ENCODE measurements around the gene DOCK10. TPM values are rescaled to one million over a fixed set of nuclear protein-coding genes. Genes with fewer than 3 reads are reported as not detected.

Gene DOCK10
- total and polyA plus RNA-seq, 2 experiments from 2014 or later, result 1.1 to 3.2 TPM

- no peak for DNase-seq (ENCODE audit: low spot score)
- no peak for TF ChIP-seq EZH2 (IDR thresholded peaks at IDR 0.05; ENCODE audit: borderline replicate concordance)
- Histone ChIP-seq H3K79me2 (no peaks in the 10 kb centered on the region), H3K9me3 (ENCODE audit: low read depth) (no peaks in the 10 kb centered on the region), H4K20me1 (ENCODE audit: insufficient read depth, poor library complexity, severe bottlenecking) (no peaks in the 10 kb centered on the region), H3K4me3 (no peak overlapping the region), H3K27me3 (peaks cover 20% of the 10 kb centered on the region), H3K36me3 (replicated peaks; ENCODE audit: insufficient read depth, low read depth) (no peaks in the 10 kb centered on the region), H3K9me2 (replicated peaks; ENCODE audit: insufficient read depth) (no peaks in the 10 kb centered on the region), H3K4me2 (no peak overlapping the region), H3K4me1 (ENCODE audit: insufficient read depth) (no peaks in the 10 kb centered on the region), H2AFZ (no peak overlapping the region), H3K27ac (no peak overlapping the region)
- 92% methylated on average over 3 of the region's 3 CpGs for WGBS (ENCODE audit: low lambda C conversion rate, missing lambda C conversion rate)
Measured at GRCh38 chr2:225020168-225020849, 22.0 kb downstream of the DOCK10 start.

GRCh38 chr2:225019105-225019504 lies 23.2 kb downstream of the DOCK10 start:
- no peak overlapping the region for H3K4me3 ChIP-seq
- H3K9me2 ChIP-seq (replicated peaks; ENCODE audit: insufficient read depth), result no peaks in the 10 kb centered on the region
- H3K4me2 ChIP-seq, result no peak overlapping the region
- H3K36me3 ChIP-seq (replicated peaks; ENCODE audit: insufficient read depth, low read depth), result no peaks in the 10 kb centered on the region
- no peak overlapping the region for H3K27ac ChIP-seq
- 96% methylated on average over 4 of the region's 4 CpGs for WGBS (ENCODE audit: low lambda C conversion rate, missing lambda C conversion rate)
- H2AFZ ChIP-seq, result no peak overlapping the region
- H3K9me3 ChIP-seq (ENCODE audit: low read depth), result no peaks in the 10 kb centered on the region
- no peaks in the 10 kb centered on the region for H4K20me1 ChIP-seq (ENCODE audit: insufficient read depth, poor library complexity, severe bottlenecking)
- no peaks in the 10 kb centered on the region for H3K4me1 ChIP-seq (ENCODE audit: insufficient read depth)
- no peaks in the 10 kb centered on the region for H3K79me2 ChIP-seq
- peaks cover 17% of the 10 kb centered on the region for H3K27me3 ChIP-seq
- no peak for DNase-seq (ENCODE audit: low spot score)
- TF ChIP-seq CTCF (IDR thresholded peaks at IDR 0.05; ENCODE audit: poor library complexity), result no peak
- no peak for TF ChIP-seq EZH2phosphoT487 (IDR thresholded peaks at IDR 0.05; ENCODE audit: low read depth, severe bottlenecking, unreplicated experiment)
- no peak for TF ChIP-seq EZH2 (IDR thresholded peaks at IDR 0.05; ENCODE audit: borderline replicate concordance)

DNA sequence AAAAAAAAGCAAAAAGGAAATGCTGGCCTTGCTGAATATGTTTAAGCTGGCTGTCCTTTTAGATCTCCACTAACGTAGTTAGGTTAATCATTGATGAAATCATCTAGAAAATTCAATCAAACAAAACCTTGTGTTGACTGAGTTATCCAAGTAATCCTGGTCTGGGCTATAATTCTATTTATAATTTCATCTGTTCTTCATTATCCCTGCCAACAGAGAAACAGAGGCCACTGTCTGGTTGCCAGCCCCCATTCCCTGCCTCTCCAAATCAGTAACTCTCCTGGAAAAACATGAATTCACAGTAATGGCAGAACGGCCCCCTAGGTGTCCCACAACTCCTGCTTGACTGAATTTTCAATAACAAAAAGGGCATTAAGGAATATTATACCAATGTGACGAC lies 24.6 kb downstream of the DOCK10 start:
- H2AFZ ChIP-seq, result no peak overlapping the region
- H3K9me3 ChIP-seq (ENCODE audit: low read depth), result no peaks in the 10 kb centered on the region
- no peak overlapping the region for H3K4me3 ChIP-seq
- TF ChIP-seq EZH2 (IDR thresholded peaks at IDR 0.05; ENCODE audit: borderline replicate concordance) (no peak), EZH2phosphoT487 (IDR thresholded peaks at IDR 0.05; ENCODE audit: low read depth, severe bottlenecking, unreplicated experiment) (no peak), CTCF (IDR thresholded peaks at IDR 0.05; ENCODE audit: poor library complexity) (no peak)
- no peaks in the 10 kb centered on the region for H3K36me3 ChIP-seq (replicated peaks; ENCODE audit: insufficient read depth, low read depth)
- no peaks in the 10 kb centered on the region for H3K4me1 ChIP-seq (ENCODE audit: insufficient read depth)
- no peaks in the 10 kb centered on the region for H3K9me2 ChIP-seq (replicated peaks; ENCODE audit: insufficient read depth)
- H4K20me1 ChIP-seq (ENCODE audit: insufficient read depth, poor library complexity, severe bottlenecking), result no peaks in the 10 kb centered on the region
- H3K79me2 ChIP-seq, result no peaks in the 10 kb centered on the region
- 72% methylated on average over 3 of the region's 3 CpGs for WGBS (ENCODE audit: low lambda C conversion rate, missing lambda C conversion rate)
- no peak for DNase-seq (ENCODE audit: low spot score)
- no peak overlapping the region for H3K27ac ChIP-seq
- H3K27me3 ChIP-seq, result peaks cover 17% of the 10 kb centered on the region
- H3K4me2 ChIP-seq, result no peak overlapping the region

DNA sequence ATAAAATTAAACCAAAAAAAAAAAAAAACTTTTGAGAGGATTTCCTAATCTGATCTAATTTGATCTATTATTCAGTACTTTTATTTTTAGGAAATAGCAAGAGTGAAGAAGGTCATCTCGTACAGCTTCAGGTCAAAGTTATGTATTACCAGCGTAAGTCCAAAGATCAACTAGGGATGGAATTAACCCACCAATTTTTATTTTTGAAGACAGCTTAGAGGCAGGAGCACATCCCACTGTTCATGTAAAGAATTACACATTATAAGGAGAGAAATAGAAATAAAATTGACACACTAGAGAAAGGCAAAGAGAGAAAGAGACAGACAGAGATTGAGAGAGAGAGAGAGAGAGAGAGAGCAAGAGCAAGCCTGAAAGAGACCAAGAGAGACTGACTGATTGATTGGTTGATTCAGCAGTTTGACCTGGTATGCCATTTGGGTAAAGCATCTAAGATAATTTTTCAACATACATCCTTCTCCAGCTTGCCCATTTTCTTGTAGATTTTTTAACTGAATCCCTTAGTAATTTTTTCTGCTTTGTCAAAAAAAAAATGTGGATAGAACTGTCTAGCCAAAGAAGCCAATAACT lies 25.1 kb downstream of the DOCK10 start:
- Histone ChIP-seq H3K27me3 (peaks cover 17% of the 10 kb centered on the region), H3K9me3 (ENCODE audit: low read depth) (no peaks in the 10 kb centered on the region), H3K36me3 (replicated peaks; ENCODE audit: insufficient read depth, low read depth) (no peaks in the 10 kb centered on the region), H3K79me2 (no peaks in the 10 kb centered on the region), H3K4me3 (no peak overlapping the region), H4K20me1 (ENCODE audit: insufficient read depth, poor library complexity, severe bottlenecking) (no peaks in the 10 kb centered on the region), H3K9me2 (replicated peaks; ENCODE audit: insufficient read depth) (no peaks in the 10 kb centered on the region), H2AFZ (no peak overlapping the region), H3K4me1 (ENCODE audit: insufficient read depth) (no peaks in the 10 kb centered on the region), H3K27ac (no peak overlapping the region), H3K4me2 (no peak overlapping the region)
- no peak for TF ChIP-seq EZH2phosphoT487 (IDR thresholded peaks at IDR 0.05; ENCODE audit: low read depth, severe bottlenecking, unreplicated experiment)
- TF ChIP-seq CTCF (IDR thresholded peaks at IDR 0.05; ENCODE audit: poor library complexity), result no peak
- TF ChIP-seq EZH2 (IDR thresholded peaks at IDR 0.05; ENCODE audit: borderline replicate concordance), result no peak
- WGBS (ENCODE audit: low lambda C conversion rate, missing lambda C conversion rate), result 75% methylated on average over 2 of the region's 2 CpGs
- no peak for DNase-seq (ENCODE audit: low spot score)
